Hematopoietic multipotent progenitor cell (in vitro differentiated cells): Measurements from ENCODE around the gene SH2B3. TPM values are rescaled to one million over a fixed set of nuclear protein-coding genes. Genes with fewer than 3 reads are reported as not detected.
A peak's percentile ranks its signal among the peaks of the same experiment; 100 is the strongest.

Source experiments
- DNase-seq, 3 donors: peaks; one replicate each; pipeline ENCODE4 v3.0.0-alpha.2; 2011 to 2015; ENCODE audit warnings: low read depth in 2 of 3, low spot score in 2 of 3
- total RNA-seq: library from RNA; depleted of rRNA; stranded (reverse); fragments of >200 nt; gene quantifications from one replicate; pipeline ENCODE4 v1.2.3, GENCODE V29; 2012

Gene SH2B3
- total RNA-seq, 1 donor, result 26.4 TPM

GRCh38 chr12:111408116-111408440 is 2.4 kb downstream of the SH2B3 start:
- no peak for DNase-seq

GRCh38 chr12:111408686-111409402 is 3.1 kb downstream of the SH2B3 start:
- DNase-seq, result no peak

GRCh38 chr12:111409403-111409779 is 3.7 kb downstream of the SH2B3 start:
- no peak for DNase-seq

- DNase-seq, result peak in 1 of 3 donors; percentile 70
Measured at GRCh38 chr12:111409780-111410430, 4.2 kb downstream of the SH2B3 start.

- no peak for DNase-seq
Measured at GRCh38 chr12:111410431-111411184, 4.9 kb downstream of the SH2B3 start.

- no peak for DNase-seq
Measured at GRCh38 chr12:111411185-111411764, 5.6 kb downstream of the SH2B3 start.

- DNase-seq, result peak in 1 of 3 donors; percentile 45
Measured at GRCh38 chr12:111412007-111412829, 6.5 kb downstream of the SH2B3 start.

GRCh38 chr12:111412830-111413441 is 7.2 kb downstream of the SH2B3 start:
- DNase-seq, result no peak

GRCh38 chr12:111413442-111414086 is 7.8 kb downstream of the SH2B3 start:
- no peak for DNase-seq

- no peak for DNase-seq
Measured at GRCh38 chr12:111414711-111415252, 9.1 kb downstream of the SH2B3 start.

- DNase-seq, result no peak
Measured at GRCh38 chr12:111417290-111417689, 11.6 kb downstream of the SH2B3 start.

- no peak for DNase-seq
Measured at GRCh38 chr12:111417784-111418593, 12.3 kb downstream of the SH2B3 start.

GRCh38 chr12:111418594-111418880 is 12.8 kb downstream of the SH2B3 start:
- DNase-seq, result no peak

GRCh38 chr12:111419784-111420183 is 14.1 kb downstream of the SH2B3 start:
- no peak for DNase-seq

GRCh38 chr12:111420494-111420893 is 14.8 kb downstream of the SH2B3 start:
- no peak for DNase-seq

GRCh38 chr12:111424189-111424792 is 18.6 kb downstream of the SH2B3 start:
- DNase-seq, result peak in 1 of 3 donors; percentile 39

- no peak for DNase-seq
Measured at GRCh38 chr12:111424793-111425251, 19.1 kb downstream of the SH2B3 start.

- no peak for DNase-seq
Measured at GRCh38 chr12:111425655-111426054, 19.9 kb downstream of the SH2B3 start.
